Measurements from ENCODE around the gene STAMBPL1. TPM values are rescaled to one million over a fixed set of nuclear protein-coding genes. Genes with fewer than 3 reads are reported as not detected.

The STAMBPL1 gene
- total RNA-seq, 1 donor from 2014 or later, result 15.1 TPM

DNA sequence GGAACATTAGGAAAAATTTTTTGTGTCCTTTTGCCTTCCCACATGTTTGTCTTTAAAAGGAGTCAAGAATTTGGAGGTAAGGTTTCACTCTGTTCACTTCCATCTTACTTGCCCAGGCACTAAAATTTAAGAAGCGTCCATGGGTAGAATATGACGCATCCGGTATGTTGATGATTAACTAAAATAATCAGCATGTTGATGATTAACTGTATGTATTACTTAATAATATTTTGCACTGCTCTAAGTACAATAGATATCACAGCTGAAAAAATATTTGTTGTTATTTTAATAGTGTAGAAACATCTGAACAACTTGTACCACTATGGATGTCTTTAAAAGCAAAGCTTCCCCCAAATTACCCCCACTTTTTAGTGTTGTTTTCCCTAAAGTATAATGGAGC lies 39.9 kb upstream of the STAMBPL1 start:
- Histone ChIP-seq H3K9me3 (ENCODE audit: control insufficient read depth in 3 of 3, low read length in 3 of 3) (no peaks in the 10 kb centered on the region), H3K4me1 (ENCODE audit: control insufficient read depth in 3 of 3, insufficient read depth in 3 of 3, low read length in 3 of 3) (no peaks in the 10 kb centered on the region), H3K36me3 (ENCODE audit: control insufficient read depth in 3 of 3, insufficient read depth in 3 of 3, low read length in 3 of 3) (no peaks in the 10 kb centered on the region), H3K27ac (ENCODE audit: low read depth, low read length) (no peak overlapping the region), H3K27me3 (ENCODE audit: control insufficient read depth in 3 of 3, insufficient read depth in 3 of 3, low read length in 3 of 3) (peaks cover 0 to 2% (median 0%) of the 10 kb centered on the region in 3 donors), H3K4me3 (ENCODE audit: low read length in 3 of 3) (no peak overlapping the region), H3K9ac (ENCODE audit: low read depth in 1 of 3, low read length in 3 of 3) (no peak overlapping the region)

DNA sequence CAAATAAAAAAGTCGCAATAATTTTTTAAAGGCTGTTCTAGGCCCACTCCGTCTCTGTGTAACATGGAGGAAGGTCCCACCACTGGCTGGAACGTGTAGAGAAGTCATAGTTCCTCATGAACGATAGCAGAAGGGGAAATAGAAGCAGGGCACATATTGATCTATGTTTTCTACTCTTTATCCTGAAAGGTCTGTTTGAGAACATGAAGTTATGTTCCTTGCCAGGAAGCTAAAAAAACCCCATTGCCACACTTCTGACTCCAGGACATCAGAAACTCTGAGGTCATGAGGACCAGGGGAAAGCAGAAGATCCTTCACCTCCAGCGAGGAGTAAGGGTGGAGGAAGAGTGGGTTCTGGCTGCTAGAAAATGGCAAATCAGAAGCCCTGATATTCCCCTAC lies 39.2 kb upstream of the STAMBPL1 start:
- H3K9me3 ChIP-seq (ENCODE audit: control insufficient read depth in 3 of 3, low read length in 3 of 3), result no peaks in the 10 kb centered on the region
- H3K27ac ChIP-seq (ENCODE audit: low read depth, low read length), result no peak overlapping the region
- no peak overlapping the region for H3K9ac ChIP-seq (ENCODE audit: low read depth in 1 of 3, low read length in 3 of 3)
- H3K4me1 ChIP-seq (ENCODE audit: control insufficient read depth in 3 of 3, insufficient read depth in 3 of 3, low read length in 3 of 3), result no peaks in the 10 kb centered on the region
- peaks cover 0 to 2% (median 0%) of the 10 kb centered on the region in 3 donors for H3K27me3 ChIP-seq (ENCODE audit: control insufficient read depth in 3 of 3, insufficient read depth in 3 of 3, low read length in 3 of 3)
- H3K4me3 ChIP-seq (ENCODE audit: low read length in 3 of 3), result no peak overlapping the region
- H3K36me3 ChIP-seq (ENCODE audit: control insufficient read depth in 3 of 3, insufficient read depth in 3 of 3, low read length in 3 of 3), result no peaks in the 10 kb centered on the region

DNA sequence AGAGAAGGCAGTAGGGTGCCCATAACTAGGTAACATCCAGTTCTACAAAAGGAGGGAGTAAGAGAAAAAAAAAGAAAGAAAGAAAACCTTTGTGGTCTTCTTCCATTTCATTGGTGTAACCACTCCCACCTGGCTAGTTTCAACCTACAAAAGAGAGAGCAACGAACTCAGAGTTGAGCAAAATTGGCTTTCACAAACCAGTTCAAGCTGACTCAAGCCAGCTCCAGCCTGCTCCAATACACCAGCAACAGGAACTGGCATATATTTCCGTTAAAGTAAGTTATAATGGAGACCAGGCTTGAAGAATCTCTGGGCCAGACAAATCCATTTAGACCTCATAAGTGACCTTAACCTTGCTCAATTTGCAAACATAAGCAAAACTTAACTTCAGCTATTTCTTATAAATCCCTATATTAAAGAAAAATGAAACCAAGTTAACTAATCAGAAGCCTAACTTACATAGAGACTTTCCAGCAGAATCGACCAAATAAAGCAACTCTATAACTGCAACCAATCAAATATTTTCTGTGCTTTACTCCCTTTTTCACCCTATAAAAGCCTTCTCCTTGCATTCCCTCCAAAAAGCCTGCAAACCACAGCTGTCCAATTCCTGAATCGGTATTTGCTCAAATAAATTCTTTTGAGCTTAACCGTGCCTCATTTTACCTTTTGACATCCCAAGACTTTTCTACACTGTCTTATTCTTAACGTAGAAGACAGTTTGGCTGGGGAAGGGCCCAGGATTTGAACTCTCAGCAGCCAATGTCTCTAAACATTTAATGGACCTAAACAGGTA lies 38.5 kb upstream of the STAMBPL1 start:
- Histone ChIP-seq H3K4me1 (ENCODE audit: control insufficient read depth in 3 of 3, insufficient read depth in 3 of 3, low read length in 3 of 3) (no peaks in the 10 kb centered on the region), H3K4me3 (ENCODE audit: low read length in 3 of 3) (no peak overlapping the region), H3K27me3 (ENCODE audit: control insufficient read depth in 3 of 3, insufficient read depth in 3 of 3, low read length in 3 of 3) (peaks cover 0 to 2% (median 0%) of the 10 kb centered on the region in 3 donors), H3K9me3 (ENCODE audit: control insufficient read depth in 3 of 3, low read length in 3 of 3) (no peaks in the 10 kb centered on the region), H3K27ac (ENCODE audit: low read depth, low read length) (no peak overlapping the region), H3K36me3 (ENCODE audit: control insufficient read depth in 3 of 3, insufficient read depth in 3 of 3, low read length in 3 of 3) (no peaks in the 10 kb centered on the region), H3K9ac (ENCODE audit: low read depth in 1 of 3, low read length in 3 of 3) (no peak overlapping the region)

DNA sequence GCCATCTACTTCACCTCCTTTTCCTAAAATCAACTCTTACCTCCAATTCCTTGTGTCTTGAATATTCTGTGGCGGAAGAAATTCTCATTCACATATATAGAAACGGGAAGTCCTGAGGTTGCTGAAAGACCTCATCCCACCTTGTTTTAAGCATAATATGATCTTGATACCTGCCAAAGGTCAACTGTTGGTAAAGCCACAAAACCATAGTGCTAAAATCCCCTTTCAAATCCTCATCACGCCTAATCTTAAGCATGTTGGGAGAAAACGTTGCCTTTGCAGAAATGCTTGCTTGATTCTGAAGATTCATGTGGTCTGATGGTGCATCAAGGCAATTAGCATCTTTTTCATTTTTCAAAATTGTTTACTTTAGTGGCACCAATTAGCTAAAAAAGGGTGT lies 36.9 kb upstream of the STAMBPL1 start:
- Histone ChIP-seq H3K36me3 (ENCODE audit: control insufficient read depth in 3 of 3, insufficient read depth in 3 of 3, low read length in 3 of 3) (no peaks in the 10 kb centered on the region), H3K27ac (ENCODE audit: low read depth, low read length) (no peak overlapping the region), H3K9ac (ENCODE audit: low read depth in 1 of 3, low read length in 3 of 3) (no peak overlapping the region), H3K4me3 (ENCODE audit: low read length in 3 of 3) (no peak overlapping the region), H3K4me1 (ENCODE audit: control insufficient read depth in 3 of 3, insufficient read depth in 3 of 3, low read length in 3 of 3) (no peaks in the 10 kb centered on the region), H3K9me3 (ENCODE audit: control insufficient read depth in 3 of 3, low read length in 3 of 3) (no peaks in the 10 kb centered on the region), H3K27me3 (ENCODE audit: control insufficient read depth in 3 of 3, insufficient read depth in 3 of 3, low read length in 3 of 3) (peaks cover 0 to 2% (median 0%) of the 10 kb centered on the region in 3 donors)

DNA sequence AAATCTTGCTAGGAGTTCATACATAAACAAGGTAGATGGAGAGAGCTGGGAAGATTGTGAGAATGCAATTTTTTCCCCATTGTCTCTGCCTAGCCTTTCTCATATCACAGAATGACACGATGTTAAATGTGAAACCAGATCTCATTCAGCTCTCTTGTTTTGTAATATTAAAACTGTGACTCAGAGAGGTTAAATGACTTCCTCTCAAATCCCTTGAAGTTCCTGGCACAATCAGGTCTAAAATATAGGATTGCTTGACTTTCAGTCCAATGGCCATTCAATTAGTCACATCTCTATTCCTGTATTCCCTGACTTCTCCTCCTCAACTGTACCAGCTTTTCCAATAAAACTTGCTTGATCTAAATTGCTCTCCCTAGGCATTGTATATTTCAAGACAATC lies 31.5 kb upstream of the STAMBPL1 start:
- Histone ChIP-seq H3K36me3 (ENCODE audit: control insufficient read depth in 3 of 3, insufficient read depth in 3 of 3, low read length in 3 of 3) (no peaks in the 10 kb centered on the region), H3K9me3 (ENCODE audit: control insufficient read depth in 3 of 3, low read length in 3 of 3) (no peaks in the 10 kb centered on the region), H3K4me1 (ENCODE audit: control insufficient read depth in 3 of 3, insufficient read depth in 3 of 3, low read length in 3 of 3) (peaks cover 0 to 2% (median 0%) of the 10 kb centered on the region in 3 donors), H3K4me3 (ENCODE audit: low read length in 3 of 3) (no peak overlapping the region), H3K27me3 (ENCODE audit: control insufficient read depth in 3 of 3, insufficient read depth in 3 of 3, low read length in 3 of 3) (peaks cover 0 to 2% (median 0%) of the 10 kb centered on the region in 3 donors), H3K27ac (ENCODE audit: low read depth, low read length) (no peak overlapping the region), H3K9ac (ENCODE audit: low read depth in 1 of 3, low read length in 3 of 3) (no peak overlapping the region)

DNA sequence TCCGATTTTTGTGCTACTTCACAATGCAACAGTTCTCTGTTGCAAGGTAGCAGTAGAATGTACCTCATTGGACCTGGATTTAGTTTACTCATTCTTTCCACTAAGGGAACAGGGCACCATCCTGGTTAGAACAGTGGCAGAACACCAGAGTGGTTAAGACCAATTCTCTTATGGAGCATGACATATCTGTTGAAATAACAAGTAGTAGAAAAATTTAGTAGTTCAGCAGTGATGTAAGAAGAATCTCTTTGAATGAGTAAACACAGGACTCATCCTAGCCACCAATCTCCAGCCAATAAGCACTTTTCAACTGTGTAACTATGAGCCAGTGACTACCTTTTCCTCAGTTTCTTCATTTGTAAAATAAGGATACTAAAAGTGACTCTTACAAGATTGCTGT lies 30.8 kb upstream of the STAMBPL1 start:
- Histone ChIP-seq H3K27me3 (ENCODE audit: control insufficient read depth in 3 of 3, insufficient read depth in 3 of 3, low read length in 3 of 3) (no peaks in the 10 kb centered on the region), H3K9me3 (ENCODE audit: control insufficient read depth in 3 of 3, low read length in 3 of 3) (no peaks in the 10 kb centered on the region), H3K4me1 (ENCODE audit: control insufficient read depth in 3 of 3, insufficient read depth in 3 of 3, low read length in 3 of 3) (peaks cover 0 to 2% (median 0%) of the 10 kb centered on the region in 3 donors), H3K9ac (ENCODE audit: low read depth in 1 of 3, low read length in 3 of 3) (no peak overlapping the region), H3K4me3 (ENCODE audit: low read length in 3 of 3) (no peak overlapping the region), H3K27ac (ENCODE audit: low read depth, low read length) (no peak overlapping the region), H3K36me3 (ENCODE audit: control insufficient read depth in 3 of 3, insufficient read depth in 3 of 3, low read length in 3 of 3) (no peaks in the 10 kb centered on the region)

DNA sequence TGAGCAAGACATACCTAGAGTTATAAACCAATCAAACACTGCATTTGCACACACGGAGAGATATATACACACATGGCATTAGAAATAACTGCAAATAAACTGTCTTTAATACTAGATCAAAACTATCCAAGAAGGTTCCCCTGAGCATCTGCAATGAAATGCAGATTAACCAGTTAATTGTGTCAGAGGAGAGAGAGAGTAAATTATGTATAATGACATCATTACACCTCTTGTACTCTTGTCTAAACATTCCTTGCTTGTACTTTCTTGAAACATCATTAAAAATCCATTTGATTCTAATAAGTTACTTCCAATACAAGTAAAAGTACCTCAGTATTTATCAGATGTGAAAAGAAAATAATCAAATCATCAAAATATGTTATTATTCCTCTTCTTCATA lies 29.3 kb upstream of the STAMBPL1 start:
- Histone ChIP-seq H3K9ac (ENCODE audit: low read depth in 1 of 3, low read length in 3 of 3) (no peak overlapping the region), H3K9me3 (ENCODE audit: control insufficient read depth in 3 of 3, low read length in 3 of 3) (no peaks in the 10 kb centered on the region), H3K27me3 (ENCODE audit: control insufficient read depth in 3 of 3, insufficient read depth in 3 of 3, low read length in 3 of 3) (no peaks in the 10 kb centered on the region), H3K4me1 (ENCODE audit: control insufficient read depth in 3 of 3, insufficient read depth in 3 of 3, low read length in 3 of 3) (peaks cover 0 to 2% (median 0%) of the 10 kb centered on the region in 3 donors), H3K4me3 (ENCODE audit: low read length in 3 of 3) (no peak overlapping the region), H3K36me3 (ENCODE audit: control insufficient read depth in 3 of 3, insufficient read depth in 3 of 3, low read length in 3 of 3) (no peaks in the 10 kb centered on the region), H3K27ac (ENCODE audit: low read depth, low read length) (no peak overlapping the region)

DNA sequence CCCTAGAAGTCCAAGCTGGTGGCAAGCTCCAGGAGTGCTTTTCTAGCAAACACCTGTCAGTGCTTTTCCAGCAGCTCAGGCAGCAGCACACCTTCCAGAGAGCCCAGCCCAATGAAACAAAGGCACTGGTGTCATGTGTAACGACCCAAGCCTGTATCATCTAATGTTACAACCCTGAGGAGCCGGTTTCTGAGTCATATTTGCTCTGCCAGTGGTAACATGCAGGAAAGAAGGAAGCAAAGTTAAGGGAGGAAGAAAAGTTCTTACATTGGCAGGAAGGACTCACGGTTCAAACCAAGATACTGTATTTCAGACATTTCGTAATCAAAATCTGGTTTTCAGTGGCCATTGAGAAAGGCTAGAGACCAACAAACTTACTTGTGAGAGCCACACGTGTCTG lies 28.3 kb upstream of the STAMBPL1 start, which contains the start of gene ANKRD22:
TSS of gene ANKRD22 (minus strand) at position 139 of the 400 bp plus-strand sequence. CDS start 237 bp downstream, outside the sequence.
- Histone ChIP-seq H3K27me3 (ENCODE audit: control insufficient read depth in 3 of 3, insufficient read depth in 3 of 3, low read length in 3 of 3) (no peaks in the 10 kb centered on the region), H3K36me3 (ENCODE audit: control insufficient read depth in 3 of 3, insufficient read depth in 3 of 3, low read length in 3 of 3) (no peaks in the 10 kb centered on the region), H3K9ac (ENCODE audit: low read depth in 1 of 3, low read length in 3 of 3) (no peak within 1 kb of the TSS), H3K4me1 (ENCODE audit: control insufficient read depth in 3 of 3, insufficient read depth in 3 of 3, low read length in 3 of 3) (peaks cover 0 to 2% (median 0%) of the 10 kb centered on the region in 3 donors), H3K4me3 (ENCODE audit: low read length in 3 of 3) (no peak within 1 kb of the TSS), H3K27ac (ENCODE audit: low read depth, low read length) (no peak within 1 kb of the TSS), H3K9me3 (ENCODE audit: control insufficient read depth in 3 of 3, low read length in 3 of 3) (no peaks in the 10 kb centered on the region)

DNA sequence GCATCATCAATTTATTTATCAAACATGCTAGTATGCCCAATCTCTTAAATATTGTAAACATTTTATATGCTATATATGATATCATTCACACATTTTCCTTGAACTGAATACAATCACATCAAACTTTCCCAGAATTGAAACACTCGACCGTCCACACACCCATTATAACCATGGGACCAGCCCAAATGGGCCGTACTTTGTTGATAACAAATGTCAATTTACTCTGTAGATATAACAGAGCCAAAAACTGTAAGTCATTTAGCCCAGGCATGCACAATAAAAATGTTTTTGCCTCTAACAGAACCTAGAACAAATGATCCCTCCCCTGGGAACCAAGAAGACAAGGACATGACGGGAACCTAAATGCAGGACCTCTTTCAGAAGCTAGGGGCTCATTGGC lies 27.7 kb upstream of the STAMBPL1 start:
- Histone ChIP-seq H3K4me1 (ENCODE audit: control insufficient read depth in 3 of 3, insufficient read depth in 3 of 3, low read length in 3 of 3) (peaks cover 0 to 2% (median 0%) of the 10 kb centered on the region in 3 donors), H3K9ac (ENCODE audit: low read depth in 1 of 3, low read length in 3 of 3) (no peak overlapping the region), H3K36me3 (ENCODE audit: control insufficient read depth in 3 of 3, insufficient read depth in 3 of 3, low read length in 3 of 3) (no peaks in the 10 kb centered on the region), H3K27me3 (ENCODE audit: control insufficient read depth in 3 of 3, insufficient read depth in 3 of 3, low read length in 3 of 3) (no peaks in the 10 kb centered on the region), H3K27ac (ENCODE audit: low read depth, low read length) (no peak overlapping the region), H3K4me3 (ENCODE audit: low read length in 3 of 3) (no peak overlapping the region), H3K9me3 (ENCODE audit: control insufficient read depth in 3 of 3, low read length in 3 of 3) (no peaks in the 10 kb centered on the region)

DNA sequence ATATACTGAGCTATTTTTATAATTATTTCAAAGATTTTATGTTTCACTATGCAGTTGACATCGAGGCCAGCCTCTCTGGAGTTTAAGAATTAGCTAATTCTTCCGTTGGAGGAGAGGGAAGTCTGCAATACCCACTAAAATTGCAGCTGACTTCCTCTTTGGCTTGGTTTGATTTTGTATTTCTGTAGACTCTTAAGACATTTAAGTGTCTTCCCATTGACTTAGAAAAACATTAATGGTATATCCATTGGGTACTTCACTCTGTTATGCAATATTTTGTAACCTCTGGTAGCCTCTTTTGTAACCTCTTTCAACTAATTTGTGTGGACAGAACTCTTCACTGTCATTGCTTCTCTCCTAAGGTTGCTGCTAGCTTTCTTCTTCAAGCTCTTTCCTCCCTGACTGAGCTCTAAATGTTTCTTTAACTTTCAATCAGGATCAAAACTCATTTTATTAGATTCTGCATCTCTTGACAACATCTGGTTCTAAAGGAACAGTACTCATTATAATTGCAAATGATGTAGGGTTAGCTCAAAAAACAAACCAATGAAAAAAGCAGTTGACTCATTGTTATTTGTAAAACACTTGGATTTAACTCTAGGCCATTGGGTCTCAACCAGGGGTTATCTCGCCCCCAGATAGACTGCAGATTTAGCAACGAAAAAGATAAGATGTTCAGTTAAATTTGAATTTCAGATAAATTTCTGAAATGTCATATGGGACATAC lies 26.7 kb upstream of the STAMBPL1 start:
- Histone ChIP-seq H3K4me3 (ENCODE audit: low read length in 3 of 3) (no peak overlapping the region), H3K4me1 (ENCODE audit: control insufficient read depth in 3 of 3, insufficient read depth in 3 of 3, low read length in 3 of 3) (peaks cover 0 to 2% (median 0%) of the 10 kb centered on the region in 3 donors), H3K9me3 (ENCODE audit: control insufficient read depth in 3 of 3, low read length in 3 of 3) (no peaks in the 10 kb centered on the region), H3K36me3 (ENCODE audit: control insufficient read depth in 3 of 3, insufficient read depth in 3 of 3, low read length in 3 of 3) (no peaks in the 10 kb centered on the region), H3K27ac (ENCODE audit: low read depth, low read length) (no peak overlapping the region), H3K27me3 (ENCODE audit: control insufficient read depth in 3 of 3, insufficient read depth in 3 of 3, low read length in 3 of 3) (no peaks in the 10 kb centered on the region), H3K9ac (ENCODE audit: low read depth in 1 of 3, low read length in 3 of 3) (no peak overlapping the region)
